ENCODE results near the gene SLC27A5.
A peak's percentile ranks its signal among the peaks of the same experiment; 100 is the strongest.

The SLC27A5 gene

DNA sequence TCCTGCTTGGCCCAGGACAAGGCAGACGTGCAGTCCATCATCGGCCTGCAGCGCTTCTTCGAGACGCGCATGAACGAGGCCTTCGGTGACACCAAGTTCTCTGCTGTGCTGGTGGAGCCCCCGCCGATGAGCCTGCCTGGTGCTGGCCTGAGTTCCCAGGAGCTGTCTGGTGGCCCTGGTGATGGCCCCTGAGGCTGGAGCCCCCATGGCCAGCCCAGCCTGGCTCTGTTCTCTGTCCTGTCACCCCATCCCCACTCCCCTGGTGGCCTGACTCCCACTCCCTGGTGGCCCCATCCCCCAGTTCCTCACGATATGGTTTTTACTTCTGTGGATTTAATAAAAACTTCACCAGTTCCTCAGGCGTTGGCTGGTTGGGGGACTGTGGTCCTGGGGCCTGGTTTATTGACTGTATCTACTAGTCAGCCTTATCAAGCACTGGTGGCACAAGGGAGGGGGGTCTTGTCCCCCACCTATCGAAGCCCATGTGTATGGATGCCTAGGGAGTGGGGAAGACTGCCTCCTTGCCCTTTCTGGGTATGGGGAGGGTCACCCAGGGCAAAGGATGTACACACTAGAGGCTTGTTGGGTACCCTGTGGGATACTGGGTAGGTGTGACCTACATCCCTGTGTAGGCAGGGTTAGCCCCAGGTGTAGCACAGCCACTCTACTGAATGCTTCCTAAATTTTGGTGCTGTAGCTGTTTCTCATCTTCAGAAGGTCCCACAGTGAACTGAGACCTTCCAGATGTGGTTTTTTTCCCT is 38.8 kb upstream of the SLC27A5 start:
- H3K18ac ChIP-seq (ENCODE audit: low read length): no peak overlapping the region
- H2BK5ac ChIP-seq (ENCODE audit: low read length): no peak overlapping the region
- H3K9ac ChIP-seq (ENCODE audit: low read length): no peak overlapping the region
- no peak overlapping the region for H3K23ac ChIP-seq (ENCODE audit: low read length)
- no peaks in the 10 kb centered on the region for H3K27me3 ChIP-seq (ENCODE audit: insufficient read depth, low read length, poor library complexity)
- peaks cover 33% of the 10 kb centered on the region for H3K79me1 ChIP-seq (ENCODE audit: low read length)
- no peak overlapping the region for H3K4me2 ChIP-seq (ENCODE audit: low read length)
- peaks cover 44% of the 10 kb centered on the region for H3K79me2 ChIP-seq (ENCODE audit: control insufficient read depth, insufficient read depth, low read length)
- DNase-seq: no peak
- no peak overlapping the region for H3K4me3 ChIP-seq (ENCODE audit: low read length)
- H3K56ac ChIP-seq (ENCODE audit: low read length): no peak overlapping the region
- no peak overlapping the region for H4K8ac ChIP-seq (ENCODE audit: low read depth, low read length)
- no peak overlapping the region for H4K5ac ChIP-seq (ENCODE audit: low read length)
- H2BK15ac ChIP-seq (replicated peaks; ENCODE audit: low read depth): no peak overlapping the region
- H2BK120ac ChIP-seq (ENCODE audit: low read depth, low read length): no peak overlapping the region
- WGBS (ENCODE audit: extremely low coverage, insufficient coverage, low lambda C conversion rate): no CpG with 5 or more reads among the region's 13 CpGs
- no peak overlapping the region for H3K4ac ChIP-seq (ENCODE audit: low read depth, low read length)
- no peak overlapping the region for H3K27ac ChIP-seq (ENCODE audit: low read depth, low read length)
- peaks cover 40% of the 10 kb centered on the region for H3K36me3 ChIP-seq (ENCODE audit: control insufficient read depth, insufficient read depth, low read length)
- peaks cover 10% of the 10 kb centered on the region for H3K4me1 ChIP-seq (ENCODE audit: control insufficient read depth, low read depth, low read length)
- H2AK5ac ChIP-seq (ENCODE audit: low read length): no peak overlapping the region

DNA sequence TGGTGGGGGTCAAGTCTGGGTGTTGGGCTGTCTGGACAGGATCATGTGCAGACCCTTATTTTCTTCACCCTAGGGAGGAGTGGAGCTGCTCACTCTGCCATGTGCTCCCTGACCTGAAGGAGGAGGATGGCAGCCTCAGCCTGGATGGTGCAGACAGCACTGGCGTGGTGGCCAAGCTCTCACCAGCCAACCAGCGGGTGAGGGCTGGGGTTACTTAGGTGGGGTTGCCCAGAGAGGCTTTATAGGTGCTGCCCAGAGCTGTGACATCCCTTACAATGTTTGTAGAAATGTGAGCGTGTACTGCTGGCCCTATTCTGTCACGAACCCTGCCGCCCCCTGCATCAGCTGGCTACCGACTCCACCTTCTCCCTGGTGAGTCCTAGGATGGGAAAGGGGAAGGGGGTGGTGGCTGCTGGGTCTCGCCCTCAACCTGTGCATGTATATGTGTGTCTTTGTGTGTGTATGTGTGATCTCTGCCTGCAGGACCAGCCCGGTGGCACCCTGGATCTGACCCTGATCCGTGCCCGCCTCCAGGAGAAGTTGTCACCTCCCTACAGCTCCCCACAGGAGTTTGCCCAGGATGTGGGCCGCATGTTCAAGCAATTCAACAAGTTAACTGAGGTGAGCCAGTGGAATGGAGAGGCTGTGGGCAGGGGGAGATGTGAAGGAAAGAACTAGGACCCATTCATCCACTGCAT is 38.0 kb upstream of the SLC27A5 start:
- Histone ChIP-seq H2AK5ac (ENCODE audit: low read length) (no peak overlapping the region), H2BK5ac (ENCODE audit: low read length) (no peak overlapping the region), H2BK15ac (replicated peaks; ENCODE audit: low read depth) (no peak overlapping the region), H3K27me3 (ENCODE audit: insufficient read depth, low read length, poor library complexity) (no peaks in the 10 kb centered on the region), H3K23ac (ENCODE audit: low read length) (no peak overlapping the region), H3K4ac (ENCODE audit: low read depth, low read length) (no peak overlapping the region), H3K4me3 (ENCODE audit: low read length) (no peak overlapping the region), H4K8ac (ENCODE audit: low read depth, low read length) (no peak overlapping the region), H3K9ac (ENCODE audit: low read length) (no peak overlapping the region), H3K18ac (ENCODE audit: low read length) (no peak overlapping the region), H3K79me1 (ENCODE audit: low read length) (peaks cover 33% of the 10 kb centered on the region), H3K27ac (ENCODE audit: low read depth, low read length) (no peak overlapping the region), H3K4me2 (ENCODE audit: low read length) (no peak overlapping the region), H3K79me2 (ENCODE audit: control insufficient read depth, insufficient read depth, low read length) (peaks cover 51% of the 10 kb centered on the region), H4K5ac (ENCODE audit: low read length) (no peak overlapping the region), H3K36me3 (ENCODE audit: control insufficient read depth, insufficient read depth, low read length) (peaks cover 40% of the 10 kb centered on the region), H3K56ac (ENCODE audit: low read length) (no peak overlapping the region), H3K4me1 (ENCODE audit: control insufficient read depth, low read depth, low read length) (peaks cover 8% of the 10 kb centered on the region), H2BK120ac (ENCODE audit: low read depth, low read length) (no peak overlapping the region)
- DNase-seq: no peak
- no CpG with 5 or more reads among the region's 11 CpGs for WGBS (ENCODE audit: extremely low coverage, insufficient coverage, low lambda C conversion rate)

DNA sequence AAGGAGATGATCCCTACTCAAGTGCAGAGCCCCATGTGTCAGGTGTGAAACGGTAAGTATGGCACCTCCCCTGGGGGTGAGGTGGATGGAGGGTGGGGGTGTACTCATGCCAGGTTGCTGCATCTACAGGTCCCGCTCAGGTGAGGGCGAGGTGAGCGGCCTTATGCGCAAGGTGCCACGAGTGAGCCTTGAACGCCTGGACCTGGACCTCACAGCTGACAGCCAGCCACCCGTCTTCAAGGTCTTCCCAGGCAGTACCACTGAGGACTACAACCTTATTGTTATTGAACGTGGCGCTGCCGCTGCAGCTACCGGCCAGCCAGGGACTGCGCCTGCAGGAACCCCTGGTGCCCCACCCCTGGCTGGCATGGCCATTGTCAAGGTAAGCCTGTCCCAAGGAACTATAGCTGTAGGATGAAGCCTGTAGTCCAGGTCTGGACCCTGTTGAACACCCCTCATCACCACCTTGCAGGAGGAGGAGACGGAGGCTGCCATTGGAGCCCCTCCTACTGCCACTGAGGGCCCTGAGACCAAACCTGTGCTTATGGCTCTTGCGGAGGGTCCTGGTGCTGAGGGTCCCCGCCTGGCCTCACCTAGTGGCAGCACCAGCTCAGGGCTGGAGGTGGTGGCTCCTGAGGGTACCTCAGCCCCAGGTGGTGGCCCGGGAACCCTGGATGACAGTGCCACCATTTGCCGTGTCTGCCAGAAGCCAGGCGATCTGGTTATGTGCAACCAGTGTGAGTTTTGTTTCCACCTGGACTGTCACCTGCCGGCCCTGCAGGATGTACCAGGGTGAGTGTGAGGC is 37.3 kb upstream of the SLC27A5 start:
- Histone ChIP-seq H2BK120ac (ENCODE audit: low read depth, low read length) (no peak overlapping the region), H3K56ac (ENCODE audit: low read length) (no peak overlapping the region), H4K5ac (ENCODE audit: low read length) (no peak overlapping the region), H3K79me1 (ENCODE audit: low read length) (peaks cover 33% of the 10 kb centered on the region), H3K79me2 (ENCODE audit: control insufficient read depth, insufficient read depth, low read length) (peaks cover 54% of the 10 kb centered on the region), H3K4me1 (ENCODE audit: control insufficient read depth, low read depth, low read length) (peaks cover 8% of the 10 kb centered on the region), H3K18ac (ENCODE audit: low read length) (no peak overlapping the region), H3K27me3 (ENCODE audit: insufficient read depth, low read length, poor library complexity) (no peaks in the 10 kb centered on the region), H2AK5ac (ENCODE audit: low read length) (no peak overlapping the region), H3K4me2 (ENCODE audit: low read length) (no peak overlapping the region), H3K27ac (ENCODE audit: low read depth, low read length) (no peak overlapping the region), H2BK5ac (ENCODE audit: low read length) (no peak overlapping the region), H3K4me3 (ENCODE audit: low read length) (no peak overlapping the region), H3K4ac (ENCODE audit: low read depth, low read length) (no peak overlapping the region), H4K8ac (ENCODE audit: low read depth, low read length) (no peak overlapping the region), H2BK15ac (replicated peaks; ENCODE audit: low read depth) (no peak overlapping the region), H3K23ac (ENCODE audit: low read length) (no peak overlapping the region), H3K9ac (ENCODE audit: low read length) (no peak overlapping the region), H3K36me3 (ENCODE audit: control insufficient read depth, insufficient read depth, low read length) (peaks cover 40% of the 10 kb centered on the region)
- WGBS (ENCODE audit: extremely low coverage, insufficient coverage, low lambda C conversion rate): no CpG with 5 or more reads among the region's 20 CpGs
- no peak for DNase-seq

DNA sequence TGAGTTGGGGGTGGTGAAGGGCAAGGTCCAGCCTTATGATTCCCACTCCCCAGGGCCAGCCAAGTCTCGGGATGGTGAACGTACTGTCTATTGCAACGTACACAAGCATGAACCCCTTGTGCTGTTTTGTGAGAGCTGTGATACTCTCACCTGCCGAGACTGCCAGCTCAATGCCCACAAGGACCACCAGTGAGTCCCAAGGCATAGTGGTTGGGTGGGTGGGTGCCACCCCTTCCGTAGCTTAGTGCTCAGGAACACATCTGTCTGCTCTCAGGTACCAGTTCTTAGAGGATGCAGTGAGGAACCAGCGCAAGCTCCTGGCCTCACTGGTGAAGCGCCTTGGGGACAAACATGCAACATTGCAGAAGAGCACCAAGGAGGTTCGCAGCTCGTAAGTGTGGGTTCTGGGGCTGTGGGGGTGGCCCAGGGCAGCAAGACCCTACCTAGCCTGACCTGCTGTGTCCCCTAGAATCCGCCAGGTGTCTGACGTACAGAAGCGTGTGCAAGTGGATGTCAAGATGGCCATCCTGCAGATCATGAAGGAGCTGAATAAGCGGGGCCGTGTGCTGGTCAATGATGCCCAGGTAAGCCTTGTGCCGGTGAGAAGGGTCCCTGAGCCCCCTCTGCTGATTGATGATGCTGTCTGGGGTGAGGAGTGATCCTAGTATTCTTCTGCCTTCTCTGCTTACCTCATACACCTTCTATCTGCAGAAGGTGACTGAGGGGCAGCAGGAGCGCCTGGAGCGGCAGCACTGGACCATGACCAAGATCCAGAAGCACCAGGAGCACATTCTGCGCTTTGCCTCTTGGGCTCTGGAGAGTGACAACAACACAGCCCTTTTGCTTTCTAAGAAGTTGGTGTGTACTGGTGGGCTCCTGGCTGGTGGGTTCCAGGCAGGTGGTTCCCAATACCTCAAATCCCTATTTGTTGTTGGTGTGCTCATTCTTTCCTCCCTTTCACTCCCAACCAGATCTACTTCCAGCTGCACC is 35.8 kb upstream of the SLC27A5 start:
- Histone ChIP-seq H2AK5ac (ENCODE audit: low read length) (no peak overlapping the region), H3K4me2 (ENCODE audit: low read length) (no peak overlapping the region), H3K27me3 (ENCODE audit: insufficient read depth, low read length, poor library complexity) (no peaks in the 10 kb centered on the region), H2BK15ac (replicated peaks; ENCODE audit: low read depth) (no peak overlapping the region), H3K18ac (ENCODE audit: low read length) (no peak overlapping the region), H3K4me1 (ENCODE audit: control insufficient read depth, low read depth, low read length) (peaks cover 8% of the 10 kb centered on the region), H3K4ac (ENCODE audit: low read depth, low read length) (no peak overlapping the region), H3K4me3 (ENCODE audit: low read length) (no peak overlapping the region), H3K56ac (ENCODE audit: low read length) (peak overlapping the region; percentile 0), H2BK5ac (ENCODE audit: low read length) (no peak overlapping the region), H4K5ac (ENCODE audit: low read length) (no peak overlapping the region), H3K23ac (ENCODE audit: low read length) (no peak overlapping the region), H3K36me3 (ENCODE audit: control insufficient read depth, insufficient read depth, low read length) (peaks cover 40% of the 10 kb centered on the region), H3K79me2 (ENCODE audit: control insufficient read depth, insufficient read depth, low read length) (peaks cover 54% of the 10 kb centered on the region), H3K9ac (ENCODE audit: low read length) (peak overlapping the region; percentile 23), H2BK120ac (ENCODE audit: low read depth, low read length) (no peak overlapping the region), H4K8ac (ENCODE audit: low read depth, low read length) (no peak overlapping the region), H3K79me1 (ENCODE audit: low read length) (peaks cover 33% of the 10 kb centered on the region), H3K27ac (ENCODE audit: low read depth, low read length) (no peak overlapping the region)
- no CpG with 5 or more reads among the region's 18 CpGs for WGBS (ENCODE audit: extremely low coverage, insufficient coverage, low lambda C conversion rate)
- no peak for DNase-seq

DNA sequence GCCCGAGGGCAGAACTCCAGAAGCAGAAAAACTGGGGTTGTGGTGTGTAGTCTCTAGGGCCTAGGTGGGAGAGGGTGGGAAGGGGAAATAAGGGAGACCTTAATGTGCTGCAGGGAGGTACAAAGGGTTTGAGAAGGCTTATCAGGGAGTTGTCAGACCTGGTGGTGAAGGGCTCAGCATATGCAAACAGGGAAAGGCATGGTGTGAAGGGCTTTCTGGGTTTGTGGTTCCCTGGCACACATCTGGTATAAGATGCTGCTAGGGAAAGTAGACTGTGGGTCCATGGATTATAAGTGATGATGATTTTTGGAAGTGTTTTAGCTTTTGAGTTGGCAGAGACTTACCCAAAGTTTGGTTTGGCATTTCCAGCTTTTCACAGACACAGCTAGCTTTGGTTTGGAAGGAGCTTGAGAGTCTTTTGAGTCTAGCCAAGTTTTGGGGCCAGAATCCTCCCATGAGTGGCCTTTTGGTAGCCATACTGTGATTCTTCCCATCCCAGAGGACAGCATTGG is 34.3 kb upstream of the SLC27A5 start:
- Histone ChIP-seq H3K79me2 (ENCODE audit: control insufficient read depth, insufficient read depth, low read length) (peaks cover 54% of the 10 kb centered on the region), H3K9ac (ENCODE audit: low read length) (peak overlapping the region; percentile 100), H3K18ac (ENCODE audit: low read length) (no peak overlapping the region), H3K4me3 (ENCODE audit: low read length) (peak overlapping the region; percentile 99), H3K36me3 (ENCODE audit: control insufficient read depth, insufficient read depth, low read length) (peaks cover 34% of the 10 kb centered on the region), H3K27me3 (ENCODE audit: insufficient read depth, low read length, poor library complexity) (no peaks in the 10 kb centered on the region), H3K23ac (ENCODE audit: low read length) (no peak overlapping the region), H2BK5ac (ENCODE audit: low read length) (no peak overlapping the region), H3K27ac (ENCODE audit: low read depth, low read length) (no peak overlapping the region), H3K4me1 (ENCODE audit: control insufficient read depth, low read depth, low read length) (peaks cover 8% of the 10 kb centered on the region), H4K5ac (ENCODE audit: low read length) (no peak overlapping the region), H2AK5ac (ENCODE audit: low read length) (no peak overlapping the region), H2BK15ac (replicated peaks; ENCODE audit: low read depth) (no peak overlapping the region), H3K4ac (ENCODE audit: low read depth, low read length) (no peak overlapping the region), H4K8ac (ENCODE audit: low read depth, low read length) (no peak overlapping the region), H3K56ac (ENCODE audit: low read length) (peak overlapping the region; percentile 99), H2BK120ac (ENCODE audit: low read depth, low read length) (no peak overlapping the region), H3K79me1 (ENCODE audit: low read length) (peaks cover 32% of the 10 kb centered on the region), H3K4me2 (ENCODE audit: low read length) (peak overlapping the region; percentile 73)
- no CpG with 5 or more reads among the region's 1 CpG for WGBS (ENCODE audit: extremely low coverage, insufficient coverage, low lambda C conversion rate)
- DNase-seq: no peak

Data from mesendoderm (in vitro differentiated cells).